ENCODE data around the gene ZBTB24. TPM values are rescaled to one million over a fixed set of nuclear protein-coding genes. Genes with fewer than 3 reads are reported as not detected.

ZBTB24 gene
- total RNA-seq, 1 experiment from 2014 or later: 27.3 TPM

DNA sequence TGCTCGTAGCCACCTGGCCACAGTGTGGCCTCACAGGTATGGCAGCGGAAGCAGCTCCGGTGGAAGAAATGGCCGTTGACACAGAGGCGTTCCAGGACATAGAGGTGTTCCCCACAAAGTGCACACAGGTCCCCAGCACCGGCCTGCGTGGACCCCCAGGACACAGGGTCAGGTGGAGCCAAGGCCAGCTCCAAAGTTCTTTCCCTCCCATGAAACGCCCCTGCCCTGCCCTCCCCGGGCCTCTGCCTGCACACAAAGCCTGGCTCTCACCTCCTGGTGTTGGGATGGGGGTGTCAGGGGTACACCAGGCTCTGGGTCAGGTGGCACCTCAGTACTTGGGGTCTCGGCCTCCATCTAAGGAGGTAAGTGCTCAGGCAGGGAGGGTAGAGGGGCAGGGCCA lies 35.9 kb downstream of the ZBTB24 start:
- H3K9ac ChIP-seq (ENCODE audit: extremely low read depth, insufficient read length, low read length): no peak overlapping the region
- no peak overlapping the region for H2BK20ac ChIP-seq (ENCODE audit: low read depth, low read length, poor library complexity, severe bottlenecking)
- no peak overlapping the region for H3K14ac ChIP-seq (ENCODE audit: insufficient read depth, low read length)
- Mint-ChIP-seq H3K27me3 (ENCODE audit: low read depth) (no peaks in the 10 kb centered on the region), H3K9me3 (no peaks in the 10 kb centered on the region; a peak in 1 of 5 replicates), H3K36me3 (ENCODE audit: insufficient read depth in 1 of 3, low read depth in 3 of 3) (peaks cover 28 to 77% (median 59%) of the 10 kb centered on the region in 3 experiments), H3K27ac (no peak overlapping the region), H3K4me1 (peaks cover 3 to 4% of the 10 kb centered on the region in 2 experiments), H3K4me3 (no peak overlapping the region)
- TF ChIP-seq, protein P1, sequence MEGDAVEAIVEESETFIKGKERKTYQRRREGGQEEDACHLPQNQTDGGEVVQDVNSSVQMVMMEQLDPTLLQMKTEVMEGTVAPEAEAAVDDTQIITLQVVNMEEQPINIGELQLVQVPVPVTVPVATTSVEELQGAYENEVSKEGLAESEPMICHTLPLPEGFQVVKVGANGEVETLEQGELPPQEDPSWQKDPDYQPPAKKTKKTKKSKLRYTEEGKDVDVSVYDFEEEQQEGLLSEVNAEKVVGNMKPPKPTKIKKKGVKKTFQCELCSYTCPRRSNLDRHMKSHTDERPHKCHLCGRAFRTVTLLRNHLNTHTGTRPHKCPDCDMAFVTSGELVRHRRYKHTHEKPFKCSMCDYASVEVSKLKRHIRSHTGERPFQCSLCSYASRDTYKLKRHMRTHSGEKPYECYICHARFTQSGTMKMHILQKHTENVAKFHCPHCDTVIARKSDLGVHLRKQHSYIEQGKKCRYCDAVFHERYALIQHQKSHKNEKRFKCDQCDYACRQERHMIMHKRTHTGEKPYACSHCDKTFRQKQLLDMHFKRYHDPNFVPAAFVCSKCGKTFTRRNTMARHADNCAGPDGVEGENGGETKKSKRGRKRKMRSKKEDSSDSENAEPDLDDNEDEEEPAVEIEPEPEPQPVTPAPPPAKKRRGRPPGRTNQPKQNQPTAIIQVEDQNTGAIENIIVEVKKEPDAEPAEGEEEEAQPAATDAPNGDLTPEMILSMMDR (conservative IDR thresholded peaks at IDR 0.05): no peak
- H3K4me2 ChIP-seq (ENCODE audit: insufficient read depth, insufficient read length, low read length): no peak overlapping the region
- no peaks in the 10 kb centered on the region for H3K23me2 ChIP-seq (ENCODE audit: insufficient read length, low read depth, low read length, poor library complexity, severe bottlenecking)
- no peaks in the 10 kb centered on the region for H3K4me1 ChIP-seq (ENCODE audit: insufficient read depth, low read length)
- no peak overlapping the region for H2AK5ac ChIP-seq (ENCODE audit: insufficient read length, low read length)
- H3K23ac ChIP-seq (ENCODE audit: insufficient read length, low read depth, low read length): no peak overlapping the region
- no peak overlapping the region for H2AFZ ChIP-seq (ENCODE audit: low read length)
- H2BK12ac ChIP-seq (ENCODE audit: insufficient read length, low read depth, low read length): no peak overlapping the region
- no peak overlapping the region for H3T11ph ChIP-seq (ENCODE audit: low read length)
- H3K27ac ChIP-seq (ENCODE audit: insufficient read length, low read depth, low read length): no peak overlapping the region
- no peaks in the 10 kb centered on the region for H4K20me1 ChIP-seq (ENCODE audit: control insufficient read depth, insufficient read depth, insufficient read length)
- H3K79me1 ChIP-seq (ENCODE audit: insufficient read depth, low read depth, low read length, poor library complexity, severe bottlenecking): no peaks in the 10 kb centered on the region
- H3K27me3 ChIP-seq (ENCODE audit: insufficient read depth, low read length): no peaks in the 10 kb centered on the region
- H3K9me3 ChIP-seq (ENCODE audit: control insufficient read depth, low read depth, low read length): no peaks in the 10 kb centered on the region
- no peak overlapping the region for H4K5ac ChIP-seq (ENCODE audit: insufficient read length, low read depth, low read length)
- H3K4ac ChIP-seq (ENCODE audit: low read depth, low read length): no peak overlapping the region
- no peak overlapping the region for H2BK5ac ChIP-seq (ENCODE audit: insufficient read length, low read length)
- H4K8ac ChIP-seq (replicated peaks; ENCODE audit: insufficient read length, low read depth, low read length): no peak overlapping the region
- H2BK15ac ChIP-seq (ENCODE audit: low read depth, low read length): no peak overlapping the region
- H4K91ac ChIP-seq (ENCODE audit: insufficient read length, low read depth, low read length): no peak overlapping the region
- H3K79me2 ChIP-seq (ENCODE audit: insufficient read depth, low read length): no peaks in the 10 kb centered on the region
- no peak overlapping the region for H2BK120ac ChIP-seq (ENCODE audit: low read depth, low read length, poor library complexity, severe bottlenecking)
- DNase-seq: no peak
- no peak overlapping the region for H3K18ac ChIP-seq (ENCODE audit: insufficient read length, low read depth, low read length)
- no CpG with 5 or more reads among the region's 10 CpGs for WGBS (ENCODE audit: extremely low coverage, insufficient read length, low lambda C conversion rate)
- no peak overlapping the region for H3K56ac ChIP-seq (ENCODE audit: insufficient read length, low read depth, low read length)

Data from H9 (cell line).